ENCODE data around the gene GAS7. TPM values are rescaled to one million over a fixed set of nuclear protein-coding genes. Genes with fewer than 3 reads are reported as not detected.

GAS7 gene
- total RNA-seq, 1 donor from 2014 or later = 0.16 TPM

DNA sequence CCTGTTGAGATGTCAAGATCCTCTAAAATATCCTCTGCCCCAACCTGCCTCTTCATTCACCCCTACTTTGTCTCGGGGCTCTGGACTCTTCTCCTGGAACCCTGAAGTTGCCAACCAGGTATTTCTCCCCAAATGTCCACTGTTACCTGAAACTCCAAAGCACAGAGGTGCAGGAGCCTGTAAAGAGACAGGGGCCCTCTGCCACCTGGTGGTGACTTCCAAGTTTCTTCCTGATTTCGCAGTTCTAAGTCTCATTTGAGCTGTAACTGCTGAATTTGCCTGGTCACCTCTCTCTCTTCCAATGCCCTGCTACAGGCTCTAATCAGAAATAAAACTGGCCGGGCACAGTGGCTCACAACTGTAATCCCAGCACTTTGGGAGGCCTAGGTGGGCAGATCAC, 216.2 kb downstream of the GAS7 start:
- intact Hi-C loops (cut with micrococcal nuclease) = no loop called here
- DNase-seq (ENCODE audit: low spot score) = no peak
- no peaks in the 10 kb centered on the region for H3K9me3 Mint-ChIP-seq
- H3K4me3 Mint-ChIP-seq = no peak overlapping the region
- peaks cover 1% of the 10 kb centered on the region for H3K27me3 Mint-ChIP-seq (ENCODE audit: insufficient read depth)
- no peak overlapping the region for H3K27ac Mint-ChIP-seq
- H3K4me1 Mint-ChIP-seq (ENCODE audit: low read depth) = no peaks in the 10 kb centered on the region
- no peaks in the 10 kb centered on the region for H3K36me3 Mint-ChIP-seq (ENCODE audit: low read depth)

DNA sequence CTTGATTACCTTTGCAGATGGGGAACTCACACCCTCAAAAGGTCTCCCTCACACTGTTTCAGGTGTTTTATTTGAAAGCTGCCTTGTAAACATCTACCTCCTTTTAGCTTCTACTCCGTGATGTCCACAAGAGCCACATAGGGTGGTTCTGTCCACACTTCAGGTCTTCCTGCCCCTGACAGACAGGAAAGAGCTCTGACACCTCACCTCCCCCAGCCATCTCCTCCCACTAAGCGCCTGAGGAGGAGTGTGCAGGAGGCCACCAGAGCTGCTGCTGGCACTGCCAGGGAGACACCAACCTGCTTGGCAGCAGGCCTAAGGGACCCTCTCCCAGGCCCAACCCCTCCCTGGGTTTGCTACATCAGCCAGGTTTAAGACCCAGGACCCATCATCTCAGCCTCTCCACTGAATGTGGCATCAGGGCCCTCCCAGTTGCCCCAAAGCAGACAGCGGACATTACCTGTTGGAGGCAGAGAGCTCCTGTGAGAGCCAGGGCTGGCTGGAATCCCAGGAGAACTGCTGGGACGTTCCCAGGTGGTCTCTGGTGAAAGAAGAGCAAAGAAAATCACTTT, 217.0 kb downstream of the GAS7 start:
- H3K9me3 Mint-ChIP-seq = no peaks in the 10 kb centered on the region
- no peak overlapping the region for H3K4me3 Mint-ChIP-seq
- H3K4me1 Mint-ChIP-seq (ENCODE audit: low read depth) = no peaks in the 10 kb centered on the region
- intact Hi-C loops (cut with micrococcal nuclease) = no loop called here
- H3K27me3 Mint-ChIP-seq (ENCODE audit: insufficient read depth) = no peaks in the 10 kb centered on the region
- no peak for DNase-seq (ENCODE audit: low spot score)
- H3K27ac Mint-ChIP-seq = no peak overlapping the region
- H3K36me3 Mint-ChIP-seq (ENCODE audit: low read depth) = no peaks in the 10 kb centered on the region

DNA sequence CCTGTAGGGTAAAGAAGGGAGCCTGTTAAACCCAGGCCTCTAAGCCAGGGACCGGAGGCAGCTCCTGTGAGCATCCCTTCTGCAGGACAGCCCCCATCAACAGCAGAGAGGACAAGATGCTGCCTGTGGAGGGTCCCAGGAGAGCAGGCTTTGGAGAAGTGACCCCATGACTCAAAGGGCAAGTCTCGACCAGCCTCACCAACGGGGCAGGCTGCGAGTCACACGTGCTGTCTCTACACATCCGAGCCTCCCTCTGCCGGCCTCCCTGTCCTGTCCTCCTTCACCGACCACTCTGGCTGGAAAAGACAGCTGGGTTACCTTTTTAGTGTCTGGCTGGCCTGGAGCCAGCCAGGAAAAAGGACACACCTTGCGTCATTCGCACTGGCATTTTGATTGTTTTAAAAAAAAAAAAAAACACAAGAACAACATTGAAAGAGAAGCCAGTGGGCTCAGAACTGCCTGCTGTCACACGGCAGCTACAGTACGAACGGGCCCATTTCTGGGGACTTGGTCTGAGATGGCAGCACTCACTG, 218.9 kb downstream of the GAS7 start:
- no peaks in the 10 kb centered on the region for H3K36me3 Mint-ChIP-seq (ENCODE audit: low read depth)
- H3K27ac Mint-ChIP-seq = no peak overlapping the region

DNA sequence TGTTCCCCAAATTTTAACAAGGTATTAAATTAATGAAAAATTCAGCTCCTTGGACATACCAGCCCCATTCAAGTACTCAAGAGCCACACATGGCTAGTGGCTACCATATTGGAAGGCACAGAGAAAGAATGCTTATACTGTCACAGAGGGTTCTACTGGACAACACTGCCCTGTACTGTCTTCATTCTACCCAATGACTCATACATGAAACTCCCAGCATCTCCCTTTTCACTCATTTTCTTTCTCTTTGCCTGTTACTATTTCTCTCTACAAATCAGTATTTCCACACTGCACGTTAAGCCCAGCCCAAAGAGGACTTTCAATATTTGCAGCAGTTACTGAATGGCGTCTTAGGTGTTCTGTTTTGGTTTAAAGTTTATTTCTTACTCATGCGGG, 221.2 kb downstream of the GAS7 start:
- no peak overlapping the region for H3K4me3 Mint-ChIP-seq
- H3K27ac Mint-ChIP-seq = no peak overlapping the region
- H3K27me3 Mint-ChIP-seq (ENCODE audit: insufficient read depth) = no peaks in the 10 kb centered on the region
- intact Hi-C loops (cut with micrococcal nuclease) = no loop called here
- H3K4me1 Mint-ChIP-seq (ENCODE audit: low read depth) = no peaks in the 10 kb centered on the region
- DNase-seq (ENCODE audit: low spot score) = no peak
- H3K36me3 Mint-ChIP-seq (ENCODE audit: low read depth) = no peaks in the 10 kb centered on the region
- H3K9me3 Mint-ChIP-seq = no peaks in the 10 kb centered on the region

More for the DNA sequence above, 218.9 kb downstream of the GAS7 start:
- Mint-ChIP-seq H3K4me1 (ENCODE audit: low read depth) (no peaks in the 10 kb centered on the region), H3K4me3 (no peak overlapping the region), H3K27me3 (ENCODE audit: insufficient read depth) (no peaks in the 10 kb centered on the region), H3K9me3 (no peaks in the 10 kb centered on the region)
- DNase-seq (ENCODE audit: low spot score) = no peak
- intact Hi-C loops (cut with micrococcal nuclease) = no loop called here

GRCh38 chr17:9976283-9977179, 221.9 kb downstream of the GAS7 start:
- no peak for DNase-seq (ENCODE audit: low spot score)
- Mint-ChIP-seq H3K27ac (no peak overlapping the region), H3K27me3 (ENCODE audit: insufficient read depth) (no peaks in the 10 kb centered on the region), H3K4me3 (no peak overlapping the region), H3K36me3 (ENCODE audit: low read depth) (no peaks in the 10 kb centered on the region), H3K4me1 (ENCODE audit: low read depth) (no peaks in the 10 kb centered on the region), H3K9me3 (no peaks in the 10 kb centered on the region)
- intact Hi-C loops (cut with micrococcal nuclease) = no loop called here

- Mint-ChIP-seq H3K9me3 (no peaks in the 10 kb centered on the region), H3K27me3 (ENCODE audit: insufficient read depth) (no peaks in the 10 kb centered on the region), H3K4me1 (ENCODE audit: low read depth) (no peaks in the 10 kb centered on the region), H3K36me3 (ENCODE audit: low read depth) (no peaks in the 10 kb centered on the region), H3K27ac (no peak overlapping the region), H3K4me3 (no peak overlapping the region)
- intact Hi-C loops (cut with micrococcal nuclease) = no loop called here
- no peak for DNase-seq (ENCODE audit: low spot score)
Observed at GRCh38 chr17:9974448-9975381, 223.7 kb downstream of the GAS7 start.

- H3K9me3 Mint-ChIP-seq = no peaks in the 10 kb centered on the region
- no peaks in the 10 kb centered on the region for H3K4me1 Mint-ChIP-seq (ENCODE audit: low read depth)
- no peak for DNase-seq (ENCODE audit: low spot score)
- no peaks in the 10 kb centered on the region for H3K27me3 Mint-ChIP-seq (ENCODE audit: insufficient read depth)
- H3K36me3 Mint-ChIP-seq (ENCODE audit: low read depth) = no peaks in the 10 kb centered on the region
- no peak overlapping the region for H3K27ac Mint-ChIP-seq
- intact Hi-C loops (cut with micrococcal nuclease) = no loop called here
- H3K4me3 Mint-ChIP-seq = no peak overlapping the region
Observed at GRCh38 chr17:9973669-9974447, 224.5 kb downstream of the GAS7 start.

GRCh38 chr17:9971991-9972390, 226.4 kb downstream of the GAS7 start:
- Mint-ChIP-seq H3K27ac (no peak overlapping the region), H3K27me3 (ENCODE audit: insufficient read depth) (no peaks in the 10 kb centered on the region), H3K4me1 (ENCODE audit: low read depth) (no peaks in the 10 kb centered on the region), H3K36me3 (ENCODE audit: low read depth) (no peaks in the 10 kb centered on the region), H3K4me3 (no peak overlapping the region), H3K9me3 (no peaks in the 10 kb centered on the region)
- intact Hi-C loops (cut with micrococcal nuclease) = no loop called here
- no peak for DNase-seq (ENCODE audit: low spot score)

GRCh38 chr17:9969301-9969935, 229.0 kb downstream of the GAS7 start:
- no peak for DNase-seq (ENCODE audit: low spot score)
- H3K9me3 Mint-ChIP-seq = no peaks in the 10 kb centered on the region
- no peaks in the 10 kb centered on the region for H3K36me3 Mint-ChIP-seq (ENCODE audit: low read depth)
- H3K4me3 Mint-ChIP-seq = no peak overlapping the region
- H3K27ac Mint-ChIP-seq = no peak overlapping the region
- no peaks in the 10 kb centered on the region for H3K27me3 Mint-ChIP-seq (ENCODE audit: insufficient read depth)
- intact Hi-C loops (cut with micrococcal nuclease) = no loop called here
- no peaks in the 10 kb centered on the region for H3K4me1 Mint-ChIP-seq (ENCODE audit: low read depth)

DNA sequence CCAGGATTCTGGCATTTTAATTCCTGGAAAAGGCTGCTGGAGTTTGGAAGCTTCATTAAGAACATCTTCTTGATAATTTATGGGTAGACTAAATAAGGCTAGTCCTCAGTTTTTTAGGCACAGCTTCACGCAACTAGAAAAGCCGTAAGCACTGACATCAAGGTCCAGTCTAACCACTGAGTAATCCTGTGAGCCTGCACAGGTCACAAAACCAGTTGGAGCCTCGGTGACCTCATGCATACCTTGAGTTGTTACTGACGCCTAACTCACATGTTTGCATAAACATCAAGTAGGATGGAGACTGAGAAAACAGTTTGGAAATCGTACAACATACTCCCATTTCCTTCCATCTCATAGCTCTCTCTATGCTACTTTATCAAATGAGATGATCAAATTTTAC, 229.5 kb downstream of the GAS7 start:
- intact Hi-C loops (cut with micrococcal nuclease) = no loop called here

DNA sequence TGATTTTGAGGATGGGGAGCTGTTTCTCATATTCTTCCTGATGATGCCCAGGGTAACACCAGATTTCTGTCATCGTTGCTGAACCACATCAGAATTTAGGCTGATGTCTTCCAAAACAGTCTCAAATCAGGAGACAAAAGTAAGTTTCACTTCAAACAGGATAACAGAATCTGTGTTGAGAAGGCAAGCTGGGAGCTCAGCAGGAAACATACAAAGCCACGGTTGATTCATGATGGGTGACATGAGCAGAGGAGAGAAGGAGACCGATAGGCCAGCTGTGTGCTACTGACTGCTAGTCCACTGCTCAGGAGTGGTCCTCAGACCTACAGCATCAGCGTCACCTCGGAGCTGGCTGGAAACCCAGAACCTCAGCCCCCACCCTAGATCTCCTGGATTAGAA, 230.4 kb downstream of the GAS7 start:
- H3K9me3 Mint-ChIP-seq = no peaks in the 10 kb centered on the region
- no peak overlapping the region for H3K27ac Mint-ChIP-seq
- intact Hi-C loops (cut with micrococcal nuclease) = no loop called here
- no peak overlapping the region for H3K4me3 Mint-ChIP-seq
- no peaks in the 10 kb centered on the region for H3K36me3 Mint-ChIP-seq (ENCODE audit: low read depth)
- H3K27me3 Mint-ChIP-seq (ENCODE audit: insufficient read depth) = no peaks in the 10 kb centered on the region
- no peak for DNase-seq (ENCODE audit: low spot score)
- no peaks in the 10 kb centered on the region for H3K4me1 Mint-ChIP-seq (ENCODE audit: low read depth)

More for the DNA sequence above, 229.5 kb downstream of the GAS7 start:
- Mint-ChIP-seq H3K4me3 (no peak overlapping the region), H3K27me3 (ENCODE audit: insufficient read depth) (no peaks in the 10 kb centered on the region), H3K36me3 (ENCODE audit: low read depth) (no peaks in the 10 kb centered on the region), H3K27ac (no peak overlapping the region), H3K4me1 (ENCODE audit: low read depth) (no peaks in the 10 kb centered on the region), H3K9me3 (no peaks in the 10 kb centered on the region)
- no peak for DNase-seq (ENCODE audit: low spot score)
